ENCODE measurements around the gene MCTP2.

The MCTP2 gene

DNA sequence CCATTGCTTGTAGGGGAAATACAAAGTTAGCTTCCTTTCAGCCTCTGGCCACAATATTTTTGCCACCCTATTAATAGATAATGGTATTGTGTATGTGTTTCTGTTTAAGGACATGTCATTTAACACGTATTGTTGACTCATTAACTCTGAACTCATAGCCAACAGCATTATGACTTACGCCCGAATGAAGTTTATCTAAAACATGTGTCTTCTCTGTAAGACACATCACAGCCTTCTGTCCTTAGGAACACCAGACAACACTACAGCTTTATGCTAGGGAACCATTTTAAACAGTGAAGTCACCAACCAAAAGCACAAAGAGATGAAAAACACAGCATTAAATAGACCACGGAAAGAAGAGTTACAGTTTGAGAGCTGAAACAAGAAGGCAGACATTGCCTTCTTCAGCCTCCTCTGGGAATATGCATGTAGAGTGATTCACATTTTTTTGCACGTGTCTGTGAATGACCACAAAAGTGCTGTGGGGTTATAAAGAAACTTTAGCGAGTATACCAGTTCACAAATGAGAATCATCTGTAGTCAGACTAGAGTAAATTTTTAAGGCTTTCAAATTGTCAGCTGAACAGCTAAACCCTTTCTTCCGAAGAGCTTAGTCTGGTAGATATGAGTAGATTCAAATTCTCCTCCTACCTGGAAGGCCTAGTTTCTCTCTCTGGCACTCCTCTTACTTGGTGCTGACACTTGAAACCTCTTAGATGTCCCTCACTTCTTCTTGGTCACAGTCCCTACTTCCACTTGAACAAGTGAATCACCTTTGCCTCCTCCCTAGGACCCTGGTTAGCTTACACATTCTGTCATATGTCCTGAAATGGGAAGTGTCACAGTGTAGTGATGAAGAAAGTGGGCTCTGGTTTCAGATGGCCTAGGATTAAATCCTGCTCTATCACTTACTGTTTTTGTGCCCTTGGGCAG is 32.2 kb downstream of the MCTP2 start:
- FAIRE-seq: no peak

- no peak for FAIRE-seq
Observed at GRCh38 chr15:94265009-94265408, 33.6 kb downstream of the MCTP2 start.

- FAIRE-seq: no peak
Observed at GRCh38 chr15:94265982-94266381, 34.6 kb downstream of the MCTP2 start.

DNA sequence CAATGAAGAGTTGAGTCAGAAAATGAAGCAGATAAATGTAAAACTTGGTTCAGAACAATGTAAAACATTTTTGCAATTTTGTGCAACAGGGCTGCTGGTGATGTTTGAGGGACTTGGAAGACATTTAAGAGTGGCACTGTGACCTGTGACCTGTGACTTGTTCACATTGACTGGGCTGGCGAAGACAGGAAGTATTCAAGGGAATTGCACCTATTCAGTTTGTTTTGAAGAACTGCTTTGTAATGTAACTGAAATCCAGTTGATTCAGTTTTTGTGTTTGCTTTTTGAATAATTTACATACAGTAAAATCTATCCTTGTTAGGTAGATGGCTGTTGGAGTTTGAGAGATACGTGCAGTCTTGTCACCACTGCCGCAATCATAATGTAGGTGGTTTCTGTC is 35.4 kb downstream of the MCTP2 start:
- no peak for FAIRE-seq

DNA sequence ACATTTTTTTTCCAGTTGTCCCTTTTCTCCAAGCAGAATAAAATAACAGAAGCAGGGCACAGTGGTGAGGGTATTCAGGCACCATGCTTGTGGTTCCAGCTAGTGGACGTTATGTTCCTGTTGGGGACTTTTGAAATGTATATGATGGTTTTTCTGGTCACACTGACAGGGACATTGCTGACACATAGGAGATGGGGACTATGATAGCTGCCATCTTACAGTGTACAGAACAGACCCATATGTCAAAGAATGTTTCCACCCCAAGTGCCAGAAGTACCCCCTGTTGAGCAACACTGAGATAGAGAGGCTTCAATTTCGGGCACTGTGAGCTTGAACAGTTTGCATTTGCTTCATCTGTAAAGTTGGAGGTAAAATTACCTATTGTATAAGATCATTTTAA is 38.6 kb downstream of the MCTP2 start:
- no peak for FAIRE-seq

GRCh38 chr15:94270570-94270969 is 39.2 kb downstream of the MCTP2 start:
- no peak for FAIRE-seq

DNA sequence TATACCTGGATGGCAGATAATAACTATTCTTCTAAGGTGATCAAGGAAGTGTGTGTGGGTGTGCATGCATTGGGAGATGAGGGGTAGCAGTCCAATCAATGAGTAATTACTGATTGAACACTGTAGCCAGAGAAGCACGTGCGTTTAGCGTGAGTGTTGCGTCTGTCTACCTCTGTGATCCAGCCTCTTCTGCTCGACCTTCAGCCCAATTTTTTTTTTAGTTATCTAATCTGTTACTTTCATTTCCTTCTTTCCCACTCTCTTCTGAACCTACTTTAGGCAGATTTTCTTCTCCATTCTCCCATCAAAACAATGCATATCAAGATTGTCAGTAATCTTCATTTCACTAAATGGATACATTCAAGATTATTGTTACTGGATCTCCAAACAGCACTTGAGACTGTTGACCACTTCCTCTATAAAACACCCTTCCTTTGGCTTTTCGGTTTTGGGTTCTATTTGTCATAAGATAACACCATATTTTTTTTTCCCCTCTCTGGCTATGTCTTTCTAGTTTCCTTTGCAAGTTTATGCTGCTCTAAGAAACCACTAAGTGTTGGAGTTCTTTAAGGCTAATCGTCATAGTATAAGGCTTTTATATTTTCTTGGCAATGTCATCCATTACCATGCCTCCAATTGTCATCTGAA is 41.0 kb downstream of the MCTP2 start:
- no peak for FAIRE-seq

DNA sequence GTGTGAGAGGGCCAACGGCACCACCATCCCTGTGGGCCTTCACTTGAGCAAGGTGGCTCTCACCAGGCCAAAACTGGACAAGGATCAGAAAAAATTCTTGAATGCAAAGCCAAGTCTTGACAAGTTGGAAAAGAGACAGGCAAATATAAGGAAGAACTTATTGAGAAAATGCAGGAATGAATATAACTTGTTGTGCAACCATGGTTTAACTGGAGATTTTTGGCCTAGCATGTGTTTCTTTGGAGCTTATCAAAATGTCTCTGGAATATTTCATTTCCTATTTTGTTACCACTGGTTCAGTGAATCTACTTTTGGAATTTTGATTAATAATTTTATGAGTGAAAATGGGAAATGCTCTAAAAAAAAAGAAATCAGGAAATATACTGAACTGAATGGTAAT is 42.5 kb downstream of the MCTP2 start:
- no peak for FAIRE-seq

GRCh38 chr15:94274745-94275144 is 43.4 kb downstream of the MCTP2 start:
- FAIRE-seq: no peak

- FAIRE-seq: no peak
Observed at GRCh38 chr15:94277485-94277884, 46.1 kb downstream of the MCTP2 start.

- no peak for FAIRE-seq
Observed at GRCh38 chr15:94279736-94280135, 48.4 kb downstream of the MCTP2 start.

DNA sequence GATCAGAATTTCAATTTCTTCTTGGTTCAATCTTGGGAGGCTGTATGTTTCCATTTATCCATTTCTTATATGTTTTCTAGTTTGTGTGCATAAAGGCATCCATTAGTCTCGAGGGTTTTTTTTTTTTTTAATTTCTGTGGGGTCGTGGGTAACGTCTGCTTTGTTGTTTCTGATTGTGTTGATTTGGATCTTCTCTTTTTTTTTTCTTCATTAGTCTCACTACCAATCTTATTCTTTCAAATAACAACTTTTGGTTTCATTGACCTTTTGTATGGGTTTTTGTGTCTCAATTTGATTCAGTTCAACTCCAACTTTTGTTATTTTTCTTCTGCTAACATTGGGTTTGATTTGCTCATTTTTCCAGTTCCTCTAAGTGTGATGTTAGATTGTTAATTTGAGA is 48.9 kb downstream of the MCTP2 start:
- FAIRE-seq: no peak

DNA sequence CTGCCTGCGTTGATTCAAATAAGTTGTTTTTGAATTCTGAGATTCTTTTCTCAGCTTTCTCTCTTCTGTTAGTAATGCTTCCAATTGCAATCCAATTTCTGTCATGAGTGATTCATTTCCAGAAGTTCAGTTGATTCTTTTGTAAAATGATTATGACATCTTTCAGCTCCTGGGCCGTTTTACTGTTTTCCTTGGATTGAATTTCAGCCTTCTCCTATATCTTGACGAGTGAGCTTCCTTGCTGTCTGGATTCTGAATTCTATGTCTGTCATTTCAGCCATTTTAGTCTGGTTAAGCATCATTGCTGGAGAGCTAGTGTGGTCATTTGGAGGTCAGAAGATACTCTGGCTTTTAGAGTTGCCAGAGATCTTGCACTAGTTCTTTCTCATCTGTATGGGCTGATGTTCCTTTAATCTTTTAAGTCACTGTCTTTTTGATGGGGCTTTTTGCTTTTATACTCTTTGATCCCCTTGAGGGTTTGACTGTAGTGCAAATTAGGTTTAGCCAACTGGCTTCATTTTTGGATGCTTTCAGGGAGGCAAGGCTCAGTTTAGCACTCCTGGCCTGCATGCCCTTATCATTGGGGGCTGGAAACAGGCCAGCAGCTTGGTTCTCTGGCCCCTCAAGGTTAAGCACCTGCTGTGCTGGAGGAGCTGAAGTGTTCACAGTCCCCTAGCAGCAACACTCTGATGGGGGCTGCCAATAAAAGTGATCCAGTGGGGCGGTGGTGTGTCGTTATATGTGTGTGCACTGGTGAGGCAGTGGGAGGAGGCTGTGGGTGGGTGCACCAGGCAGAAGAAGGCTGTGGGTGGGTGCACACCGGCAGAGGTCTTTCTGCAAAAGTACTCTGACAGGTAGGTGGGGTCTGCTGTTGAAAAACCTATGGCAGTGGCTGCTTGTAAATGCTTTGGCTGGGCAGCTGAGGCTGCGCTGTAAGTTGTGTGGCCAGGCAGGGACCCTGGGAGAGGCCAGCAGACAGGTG is 51.2 kb downstream of the MCTP2 start:
- no peak for FAIRE-seq

DNA sequence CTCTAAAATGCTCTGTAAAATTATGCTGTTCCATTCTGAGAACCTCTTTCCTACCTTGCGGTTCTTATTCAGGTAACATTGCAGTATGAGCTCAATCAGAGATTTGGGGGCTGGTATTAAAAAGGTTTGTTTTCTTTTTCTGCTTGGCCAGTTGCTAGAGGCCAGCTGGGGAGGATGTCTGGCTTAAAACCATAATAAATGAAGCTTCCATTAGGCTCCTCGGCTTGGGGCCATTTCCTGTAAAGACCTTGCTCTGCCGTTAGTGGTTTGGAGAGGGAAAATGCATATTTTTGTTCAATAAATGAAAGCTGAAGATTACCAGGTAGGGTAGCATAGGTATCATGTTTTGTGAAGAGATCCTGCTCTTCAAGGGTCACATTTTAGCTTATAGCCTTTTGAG is 55.2 kb downstream of the MCTP2 start:
- FAIRE-seq: no peak

DNA sequence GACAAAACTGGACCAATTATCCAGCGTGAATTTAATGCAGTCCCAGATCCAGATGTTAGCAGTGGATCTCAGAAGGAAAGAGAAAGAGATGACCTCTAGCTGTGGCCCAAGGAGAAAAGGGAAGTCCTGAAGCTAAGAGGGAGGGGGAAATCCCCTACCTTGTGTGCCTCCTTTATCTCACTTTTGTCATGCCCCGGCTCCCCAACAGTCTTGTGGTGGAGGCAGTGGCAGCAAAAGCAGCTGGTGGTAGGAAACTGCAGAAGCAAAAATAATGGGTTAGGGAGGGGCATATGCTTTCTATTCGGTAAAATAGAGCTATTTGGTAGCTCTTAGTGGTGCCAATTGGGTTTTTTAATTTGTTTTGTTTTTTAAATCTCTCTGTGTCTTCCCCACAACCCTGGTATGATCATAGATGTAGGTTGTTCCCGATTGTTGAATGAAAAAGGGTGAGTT is 56.5 kb downstream of the MCTP2 start:
- FAIRE-seq: no peak

- no peak for FAIRE-seq
Observed at GRCh38 chr15:94290730-94291129, 59.4 kb downstream of the MCTP2 start.

GRCh38 chr15:94293411-94294402 is 62.3 kb downstream of the MCTP2 start:
- no peak for FAIRE-seq

DNA sequence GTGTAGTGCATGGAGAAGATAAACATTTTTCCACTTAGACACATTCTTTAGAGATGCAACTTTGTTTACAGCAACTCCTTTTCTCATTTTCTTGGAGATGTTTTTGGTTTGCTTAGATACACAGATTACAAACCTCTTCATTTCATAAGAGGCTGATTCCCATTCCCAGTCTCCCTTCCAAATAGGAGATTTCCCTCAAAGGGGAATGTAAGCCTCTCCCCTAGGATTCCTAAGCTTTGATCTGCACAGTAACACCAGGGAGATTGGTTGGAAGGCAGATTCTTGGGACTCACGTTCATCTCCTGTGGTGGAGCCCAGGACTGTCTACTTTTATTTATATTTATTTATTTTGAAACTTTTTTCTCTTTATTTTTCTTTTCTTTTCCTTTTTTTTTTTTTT is 63.2 kb downstream of the MCTP2 start:
- no peak for FAIRE-seq

- no peak for FAIRE-seq
Observed at GRCh38 chr15:94295275-94295674, 63.9 kb downstream of the MCTP2 start.

- FAIRE-seq: no peak
Observed at GRCh38 chr15:94296717-94297116, 65.4 kb downstream of the MCTP2 start.

- no peak for FAIRE-seq
Observed at GRCh38 chr15:94297558-94297957, 66.2 kb downstream of the MCTP2 start.

- FAIRE-seq: no peak
Observed at GRCh38 chr15:94298364-94298763, 67.0 kb downstream of the MCTP2 start.
